Measurements from ENCODE around the gene DYNLT1. TPM values are rescaled to one million over a fixed set of nuclear protein-coding genes. Genes with fewer than 3 reads are reported as not detected.

The DYNLT1 gene
- total RNA-seq, 2 donors from 2014 or later: 117 to 157 TPM

GRCh38 chr6:158599635-158600034, 44.9 kb downstream of the DYNLT1 start:
- no peak for ATAC-seq
- no peak for DNase-seq (ENCODE audit: low spot score)
- H3K27me3 Mint-ChIP-seq: no peaks in the 10 kb centered on the region
- peaks cover 16% of the 10 kb centered on the region for H3K36me3 Mint-ChIP-seq
- H3K4me1 Mint-ChIP-seq (ENCODE audit: low read depth in 2 of 2): peaks cover 20 to 22% of the 10 kb centered on the region in 2 donors
- no peaks in the 10 kb centered on the region for H3K9me3 Mint-ChIP-seq
- no peak overlapping the region for H3K4me3 Mint-ChIP-seq
- peak overlapping the region in 1 of 2 donors; percentile 37 for H3K27ac Mint-ChIP-seq

- Mint-ChIP-seq H3K36me3 (peaks cover 11% of the 10 kb centered on the region), H3K9me3 (no peaks in the 10 kb centered on the region), H3K4me1 (ENCODE audit: low read depth in 2 of 2) (peaks cover 5 to 10% of the 10 kb centered on the region in 2 donors), H3K27me3 (no peaks in the 10 kb centered on the region), H3K4me3 (no peak overlapping the region), H3K27ac (peak overlapping the region; percentile 51 to 65)
- DNase-seq (ENCODE audit: low spot score) (no peak), ATAC-seq (no peak)
These were observed 47.0 kb downstream of the DYNLT1 start for GRCh38 chr6:158597565-158597964.

DNA sequence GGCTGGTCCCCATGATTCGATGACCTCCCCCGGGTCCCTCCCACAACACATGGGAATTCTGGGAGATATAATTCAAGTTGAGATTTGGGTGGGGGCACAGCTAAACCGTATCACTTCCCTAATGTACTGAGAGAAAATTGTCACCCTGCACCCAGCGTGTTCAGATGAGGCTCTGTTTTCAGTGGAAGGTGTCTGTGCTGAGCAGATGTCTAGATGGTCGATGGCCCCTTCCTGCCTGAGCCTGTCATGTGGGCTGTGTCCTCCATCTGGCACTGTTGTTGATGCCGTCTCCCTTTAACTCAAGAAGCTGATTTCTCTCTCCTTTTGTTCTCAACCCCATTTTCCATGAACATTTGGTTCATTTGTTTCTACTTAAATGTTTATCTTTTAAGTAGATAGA, 47.7 kb downstream of the DYNLT1 start:
- DNase-seq (ENCODE audit: low spot score) (no peak), ATAC-seq (no peak)
- H3K4me3 Mint-ChIP-seq: no peak overlapping the region
- peaks cover 5 to 10% of the 10 kb centered on the region in 2 donors for H3K4me1 Mint-ChIP-seq (ENCODE audit: low read depth in 2 of 2)
- no peaks in the 10 kb centered on the region for H3K9me3 Mint-ChIP-seq
- H3K36me3 Mint-ChIP-seq: peaks cover 11% of the 10 kb centered on the region
- no peaks in the 10 kb centered on the region for H3K27me3 Mint-ChIP-seq
- H3K27ac Mint-ChIP-seq: peak overlapping the region in 1 of 2 donors; percentile 65

GRCh38 chr6:158595223-158595622, 49.3 kb downstream of the DYNLT1 start:
- no peaks in the 10 kb centered on the region for H3K9me3 Mint-ChIP-seq
- peaks cover 21% of the 10 kb centered on the region for H3K36me3 Mint-ChIP-seq
- peak overlapping the region in 1 of 2 donors; percentile 65 for H3K27ac Mint-ChIP-seq
- H3K27me3 Mint-ChIP-seq: no peaks in the 10 kb centered on the region
- DNase-seq (ENCODE audit: low spot score): no peak
- no peak for ATAC-seq
- no peak overlapping the region for H3K4me3 Mint-ChIP-seq
- peaks cover 5 to 19% of the 10 kb centered on the region in 2 donors for H3K4me1 Mint-ChIP-seq (ENCODE audit: low read depth in 2 of 2)

- Mint-ChIP-seq H3K27me3 (no peaks in the 10 kb centered on the region), H3K4me3 (no peak overlapping the region), H3K27ac (no peak overlapping the region), H3K9me3 (no peaks in the 10 kb centered on the region), H3K36me3 (peaks cover 21% of the 10 kb centered on the region), H3K4me1 (ENCODE audit: low read depth in 2 of 2) (peaks cover 5 to 19% of the 10 kb centered on the region in 2 donors)
- ATAC-seq: no peak
- DNase-seq (ENCODE audit: low spot score): no peak
These were observed 50.9 kb downstream of the DYNLT1 start for GRCh38 chr6:158593670-158594069.

DNA sequence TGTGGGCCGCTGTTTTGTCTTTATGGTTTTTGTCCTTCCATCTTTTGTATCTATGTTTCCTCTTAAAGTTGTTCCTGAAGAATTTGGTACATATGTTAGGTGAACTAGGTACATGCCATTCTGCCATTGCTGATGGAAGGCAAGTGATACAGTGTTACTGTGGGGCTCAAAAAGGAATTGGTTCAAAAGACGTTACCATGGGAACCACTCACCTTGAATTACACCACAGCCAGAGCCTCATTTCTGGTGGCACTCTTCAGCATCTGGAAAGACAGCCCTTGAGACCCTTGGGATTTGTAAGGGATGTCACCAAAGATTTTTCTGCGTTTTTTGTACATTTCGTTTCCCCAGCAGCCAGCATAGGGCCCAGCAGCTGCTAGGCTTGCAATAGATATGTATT, 52.7 kb downstream of the DYNLT1 start:
- peaks cover 0 to 12% of the 10 kb centered on the region in 2 donors for H3K4me1 Mint-ChIP-seq (ENCODE audit: low read depth in 2 of 2)
- no peak for ATAC-seq
- no peaks in the 10 kb centered on the region for H3K9me3 Mint-ChIP-seq
- H3K27ac Mint-ChIP-seq: peak overlapping the region in 1 of 2 donors; percentile 62
- no peaks in the 10 kb centered on the region for H3K27me3 Mint-ChIP-seq
- peaks cover 15% of the 10 kb centered on the region for H3K36me3 Mint-ChIP-seq
- no peak for DNase-seq (ENCODE audit: low spot score)
- H3K4me3 Mint-ChIP-seq: no peak overlapping the region

- Mint-ChIP-seq H3K27me3 (no peaks in the 10 kb centered on the region), H3K36me3 (peaks cover 13% of the 10 kb centered on the region), H3K27ac (peak overlapping the region in 1 of 2 donors; percentile 62), H3K9me3 (no peaks in the 10 kb centered on the region), H3K4me1 (ENCODE audit: low read depth in 2 of 2) (peaks cover 0 to 9% of the 10 kb centered on the region in 2 donors), H3K4me3 (no peak overlapping the region)
- no peak for DNase-seq (ENCODE audit: low spot score)
- no peak for ATAC-seq
These were observed 53.3 kb downstream of the DYNLT1 start for GRCh38 chr6:158591134-158591809.

- Mint-ChIP-seq H3K36me3 (peaks cover 19% of the 10 kb centered on the region), H3K27ac (peak overlapping the region in 1 of 2 donors; percentile 60)
These were observed 55.2 kb downstream of the DYNLT1 start for GRCh38 chr6:158589366-158589765.

GRCh38 chr6:158586652-158587051, 57.9 kb downstream of the DYNLT1 start:
- Mint-ChIP-seq H3K27me3 (no peaks in the 10 kb centered on the region), H3K27ac (no peak overlapping the region), H3K9me3 (no peaks in the 10 kb centered on the region), H3K36me3 (peaks cover 25% of the 10 kb centered on the region), H3K4me3 (no peak overlapping the region), H3K4me1 (ENCODE audit: low read depth in 2 of 2) (peaks cover 6 to 20% of the 10 kb centered on the region in 2 donors)
- DNase-seq (ENCODE audit: low spot score) (no peak), ATAC-seq (no peak)

More at GRCh38 chr6:158589366-158589765, 55.2 kb downstream of the DYNLT1 start:
- H3K9me3 Mint-ChIP-seq: no peaks in the 10 kb centered on the region
- ATAC-seq (no peak), DNase-seq (ENCODE audit: low spot score) (no peak)
- H3K4me3 Mint-ChIP-seq: no peak overlapping the region
- H3K27me3 Mint-ChIP-seq: no peaks in the 10 kb centered on the region
- H3K4me1 Mint-ChIP-seq (ENCODE audit: low read depth in 2 of 2): peaks cover 0 to 9% of the 10 kb centered on the region in 2 donors

Other genes with a start within 250 kb of the DYNLT1 start
- gene TMEM181, start 84.7 kb downstream of the DYNLT1 start, total RNA-seq: 10 to 100 TPM; 19.6 to 30.9 TPM
- gene SYTL3, start 5.3 kb upstream of the DYNLT1 start, total RNA-seq: 100 to 1,000 TPM; 199 to 246 TPM
- 100 to 1,000 TPM in 1 of 2 donors, 10 to 100 TPM in 1; 71.0 to 135 TPM for gene EZR, start 174.6 kb upstream of the DYNLT1 start, total RNA-seq